ENCODE measurements around the gene TRAF1.

TRAF1 gene

DNA sequence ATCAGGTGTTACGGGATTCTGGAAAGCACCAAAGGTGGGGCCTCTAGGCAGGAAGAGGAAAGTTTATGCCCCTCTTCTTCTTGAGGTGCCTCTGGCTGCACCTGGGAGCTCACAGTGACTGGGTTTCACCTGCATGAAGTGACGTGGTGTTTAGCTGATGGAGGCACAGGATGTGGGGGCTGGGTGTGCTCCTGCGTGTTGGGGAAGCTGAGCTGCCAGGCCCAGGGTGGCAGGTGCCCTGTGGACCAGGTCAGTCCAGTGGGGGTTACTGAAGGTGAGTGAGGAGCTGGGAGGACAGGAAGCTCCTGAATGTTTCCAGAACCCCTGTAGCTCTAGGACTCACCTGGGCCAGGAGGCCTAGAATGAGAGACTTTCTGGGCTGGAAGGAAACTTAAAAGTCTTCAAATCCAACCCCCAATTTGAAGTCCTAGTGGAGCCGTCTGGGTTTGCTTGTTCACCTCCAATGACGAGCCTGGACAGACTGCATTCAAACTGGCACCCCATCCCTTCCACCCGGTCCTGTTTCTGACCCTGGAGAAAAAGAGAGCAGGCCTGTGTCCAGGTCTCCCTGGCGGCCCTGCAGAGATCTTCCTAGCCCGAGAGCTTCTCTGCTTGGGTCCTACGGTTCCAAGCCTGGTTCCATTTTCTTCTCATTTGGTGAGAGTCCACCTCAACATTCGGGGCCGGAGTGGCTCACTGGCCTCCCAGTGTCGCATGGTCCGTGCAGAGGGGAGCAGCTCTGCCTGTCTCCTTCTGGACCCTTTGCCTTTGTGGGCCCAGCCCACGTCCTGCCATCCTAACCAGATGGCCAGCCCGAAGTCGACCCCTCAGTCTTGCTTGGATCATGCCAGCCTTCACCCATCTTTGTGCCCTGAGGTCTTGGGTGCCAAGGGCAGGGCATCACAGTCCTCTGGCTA, 22.3 kb downstream of the TRAF1 start:
- DNase-seq: no peak

DNA sequence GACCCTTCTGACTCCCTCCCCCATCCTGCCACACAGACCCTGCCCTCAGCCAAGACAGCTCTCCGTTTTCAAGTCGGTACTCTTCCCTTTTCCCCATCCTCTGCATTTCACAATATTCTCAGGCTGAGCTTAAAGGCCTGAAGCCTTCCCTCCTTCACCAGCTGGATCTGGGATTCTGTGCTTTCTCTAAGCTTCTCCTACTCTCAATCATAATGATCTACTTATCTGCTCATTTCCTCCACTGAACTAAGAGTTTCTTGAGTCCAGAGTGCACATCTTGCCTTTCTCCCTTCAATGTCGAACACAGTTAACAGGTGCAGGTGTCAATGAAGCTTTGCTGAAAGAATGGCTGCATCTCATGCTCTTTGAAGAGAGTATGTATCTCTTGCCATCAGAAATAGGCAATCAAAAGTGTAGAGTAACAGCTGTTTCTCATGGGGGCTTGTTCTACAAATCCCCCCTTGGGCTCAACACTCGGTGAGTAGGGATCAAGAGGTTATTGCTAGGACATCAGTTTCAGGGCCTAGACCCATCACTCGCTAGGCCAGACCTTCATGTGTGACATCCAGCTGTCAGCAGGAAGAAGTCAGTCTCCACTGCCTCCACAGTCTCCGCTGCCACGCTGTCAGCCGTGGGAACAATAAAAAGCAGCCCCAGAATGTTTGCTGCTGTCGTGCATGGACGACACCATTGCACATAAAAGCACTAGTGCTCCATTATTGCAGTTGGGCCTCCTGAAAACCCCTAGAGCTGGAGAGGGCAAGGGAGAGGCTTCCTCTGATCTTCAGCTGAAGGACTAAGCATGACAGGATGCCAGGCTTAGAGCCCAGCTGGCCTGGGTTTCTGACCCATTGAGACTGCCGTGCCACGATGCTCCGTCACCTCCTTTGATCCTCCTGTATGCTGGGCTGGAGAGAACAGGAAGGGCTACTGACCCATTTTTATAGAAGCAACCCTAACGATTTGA, 23.7 kb downstream of the TRAF1 start:
- DNase-seq: no peak

DNA sequence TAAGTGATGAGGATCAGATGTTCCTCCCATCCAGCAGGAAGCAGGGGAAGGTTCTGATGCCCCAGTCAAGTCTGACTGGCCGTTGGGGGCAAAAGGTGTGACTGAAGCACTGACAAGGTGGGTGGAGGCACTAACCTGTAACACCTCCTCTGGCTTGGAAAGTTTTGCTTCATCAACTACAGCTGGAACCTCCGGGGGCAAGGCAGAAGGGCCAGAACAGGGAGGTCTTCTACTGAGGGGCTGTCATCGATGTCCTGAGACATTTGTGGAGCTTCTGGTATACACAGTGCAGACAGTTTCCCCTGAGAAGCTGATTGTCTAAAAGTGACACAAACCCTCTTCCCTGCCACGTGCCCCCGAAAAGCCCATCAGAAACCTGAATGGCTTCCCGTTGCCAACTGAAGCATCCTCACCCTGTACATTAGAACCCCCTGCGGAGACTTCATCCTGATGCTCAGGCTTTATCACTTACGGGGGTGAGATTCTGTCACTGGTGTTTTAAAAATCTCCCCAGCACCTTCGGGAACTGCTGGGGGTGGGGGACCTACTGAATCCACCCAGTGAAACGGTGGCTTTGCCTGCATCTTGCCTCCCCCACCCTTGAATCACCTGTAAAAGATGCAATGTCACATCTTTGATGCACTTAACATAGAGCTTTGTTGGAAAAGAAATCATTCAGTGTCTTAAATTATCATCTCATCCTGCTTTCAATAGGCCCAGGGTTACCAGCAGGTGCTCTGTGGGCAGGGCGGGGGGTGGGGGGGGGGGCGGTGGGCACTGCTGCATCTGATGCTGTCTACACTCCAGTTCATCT, 24.6 kb downstream of the TRAF1 start:
- no peak for DNase-seq

DNA sequence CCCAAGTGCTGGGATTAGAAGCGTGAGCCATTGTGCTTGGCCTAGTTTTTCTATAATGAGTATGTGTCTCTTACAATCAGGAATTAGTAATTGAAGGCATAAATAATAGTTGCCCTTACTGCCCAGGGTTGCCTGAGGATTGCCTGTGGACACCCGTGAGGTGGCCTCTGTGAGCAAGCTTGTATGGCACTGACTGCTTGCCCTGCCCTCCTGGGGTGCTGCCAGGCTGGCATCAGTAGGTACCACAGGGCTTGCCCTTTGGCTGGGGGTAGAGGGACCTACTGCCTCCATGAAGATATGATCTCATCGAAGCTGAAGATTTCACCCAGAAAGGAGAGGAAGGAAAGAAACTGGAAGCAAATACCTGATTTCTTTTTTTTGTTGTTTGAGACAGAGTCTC, 25.8 kb downstream of the TRAF1 start:
- DNase-seq: no peak

DNA sequence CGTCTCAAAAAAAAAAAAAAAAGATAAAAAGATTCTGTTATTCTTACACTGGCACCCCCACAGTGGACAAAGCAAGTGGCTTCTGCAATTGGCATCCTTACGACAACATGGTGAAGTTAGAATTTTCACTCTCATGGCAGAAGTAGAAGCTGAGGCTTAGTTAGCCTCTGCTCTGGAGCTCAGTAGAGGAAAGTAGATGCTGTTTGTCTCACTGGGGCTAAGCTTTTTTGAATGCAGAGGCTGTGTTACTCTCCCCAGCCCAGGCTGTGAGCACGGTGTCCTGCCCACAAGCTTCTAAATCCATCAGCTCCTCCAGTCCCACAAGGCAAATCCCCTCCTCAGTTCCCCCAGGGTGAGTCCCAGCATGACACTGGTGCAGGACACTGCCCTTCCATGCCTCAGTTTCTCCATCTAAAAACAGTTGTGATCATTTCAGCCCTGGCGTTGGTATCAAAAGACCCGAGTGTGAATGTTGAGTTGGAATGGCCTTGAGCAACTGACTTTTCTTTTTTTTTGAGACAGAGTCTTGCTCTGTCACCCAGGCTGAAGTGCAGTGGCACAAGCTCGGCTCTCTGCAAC, 27.0 kb downstream of the TRAF1 start:
- no peak for DNase-seq

DNA sequence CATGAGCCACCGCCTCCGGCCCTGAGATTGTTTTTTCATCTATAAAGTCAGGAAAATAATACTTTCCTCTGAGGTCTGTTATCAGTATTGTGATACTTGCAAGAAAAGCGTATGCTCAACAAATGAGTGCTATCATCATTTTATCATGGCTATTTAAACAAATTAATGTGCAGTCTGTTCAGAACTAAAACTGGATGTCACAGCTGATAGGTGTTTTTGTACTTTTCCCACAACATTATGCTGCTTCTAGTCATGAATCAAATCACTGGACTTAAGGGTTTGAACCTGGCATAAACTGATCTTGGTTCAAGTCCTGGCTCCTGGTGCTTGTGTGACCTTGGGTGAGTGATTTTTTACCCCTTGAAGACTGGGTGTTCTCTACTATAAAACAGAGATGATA, 28.2 kb downstream of the TRAF1 start:
- DNase-seq: no peak

DNA sequence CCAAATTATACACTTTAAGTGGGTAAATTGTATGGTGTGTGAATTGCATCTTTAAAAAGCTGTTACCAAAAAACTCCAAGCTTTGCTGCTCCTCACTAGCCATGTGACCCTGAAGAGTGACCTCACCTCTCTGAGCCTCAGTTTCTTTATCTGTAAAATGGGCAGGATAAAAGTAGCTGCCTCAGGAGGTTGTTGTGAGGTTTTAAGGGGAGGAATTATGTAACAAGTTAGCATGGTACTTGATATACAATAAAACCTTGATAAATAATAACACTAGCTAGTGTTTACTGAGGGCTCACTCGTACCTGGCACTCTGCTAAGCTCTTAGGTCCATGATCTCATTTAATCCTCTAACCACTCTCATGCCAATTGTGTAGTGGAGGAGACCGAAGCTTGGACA, 30.6 kb downstream of the TRAF1 start:
- no peak for DNase-seq

DNA sequence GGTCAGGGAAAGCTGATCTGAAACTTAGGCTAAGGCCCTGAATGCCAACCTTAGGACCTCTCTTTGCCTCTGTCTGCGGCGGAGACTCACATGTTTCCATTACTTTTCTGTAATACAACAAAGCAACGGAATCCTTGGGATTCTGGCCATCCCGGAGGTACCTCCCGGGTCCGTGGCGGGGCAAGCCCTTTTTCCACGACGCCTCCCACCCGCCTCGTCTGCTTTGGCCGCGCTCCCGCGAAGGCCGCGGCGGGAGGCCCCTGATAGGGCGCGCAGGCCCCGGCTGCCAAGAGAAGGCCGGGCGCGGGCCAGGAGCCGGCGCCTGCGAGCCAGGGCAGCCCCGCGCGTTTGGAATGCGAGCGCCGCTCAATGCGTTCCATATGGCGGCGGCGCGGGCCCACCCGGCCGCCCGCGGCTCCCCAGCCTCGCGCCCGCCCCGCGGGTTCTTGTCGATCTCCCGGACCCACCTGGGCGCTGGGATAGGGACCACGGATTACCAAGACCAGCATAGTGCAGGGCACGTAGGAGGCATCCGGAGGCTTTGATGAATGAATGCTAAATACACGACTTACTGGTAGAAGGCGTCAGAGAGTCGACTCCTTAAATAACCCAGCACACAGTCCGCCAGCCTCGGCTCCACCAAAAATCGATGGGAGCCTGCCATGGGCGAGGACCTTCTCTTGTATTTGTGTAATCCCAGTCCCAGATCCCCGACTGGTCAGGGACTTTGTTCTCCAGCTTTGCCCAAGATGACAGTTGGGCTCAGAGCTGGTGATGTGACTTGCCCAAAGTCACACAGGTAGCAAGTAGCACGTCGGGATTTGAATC, 32.1 kb downstream of the TRAF1 start:
- no peak for DNase-seq

DNA sequence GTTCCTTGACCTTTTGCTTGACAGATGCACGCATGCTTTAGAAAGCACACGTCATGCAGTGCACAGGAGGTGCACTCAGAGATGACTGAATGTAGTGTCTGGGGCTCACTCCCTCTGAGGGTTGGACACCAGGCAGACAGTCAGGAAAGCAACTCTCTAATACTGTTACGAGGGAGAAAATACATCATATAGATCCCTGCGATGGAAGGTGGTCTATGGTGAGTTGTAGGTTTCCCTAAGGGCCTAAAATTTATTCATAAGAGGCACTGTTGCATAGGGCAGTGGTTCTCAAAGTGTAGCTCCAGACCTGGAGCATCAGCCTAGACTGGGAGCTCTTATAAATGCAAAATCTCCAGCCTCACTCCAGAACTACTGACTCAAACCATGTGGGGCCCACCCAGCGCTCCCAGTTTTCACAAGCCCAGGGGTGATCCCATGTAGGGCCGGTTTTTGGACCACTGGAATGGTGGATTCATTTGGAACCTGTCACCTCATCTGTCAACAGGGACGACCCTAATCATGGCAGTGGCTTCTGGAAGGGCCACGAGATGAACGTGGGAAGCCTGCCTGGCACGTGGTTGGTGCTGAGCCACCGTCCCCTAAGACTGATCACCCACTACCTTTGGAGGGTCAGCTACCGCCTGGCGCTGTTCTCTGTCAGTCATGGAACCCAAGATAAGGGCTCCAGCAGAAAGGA, 32.8 kb downstream of the TRAF1 start:
- DNase-seq: no peak

DNA sequence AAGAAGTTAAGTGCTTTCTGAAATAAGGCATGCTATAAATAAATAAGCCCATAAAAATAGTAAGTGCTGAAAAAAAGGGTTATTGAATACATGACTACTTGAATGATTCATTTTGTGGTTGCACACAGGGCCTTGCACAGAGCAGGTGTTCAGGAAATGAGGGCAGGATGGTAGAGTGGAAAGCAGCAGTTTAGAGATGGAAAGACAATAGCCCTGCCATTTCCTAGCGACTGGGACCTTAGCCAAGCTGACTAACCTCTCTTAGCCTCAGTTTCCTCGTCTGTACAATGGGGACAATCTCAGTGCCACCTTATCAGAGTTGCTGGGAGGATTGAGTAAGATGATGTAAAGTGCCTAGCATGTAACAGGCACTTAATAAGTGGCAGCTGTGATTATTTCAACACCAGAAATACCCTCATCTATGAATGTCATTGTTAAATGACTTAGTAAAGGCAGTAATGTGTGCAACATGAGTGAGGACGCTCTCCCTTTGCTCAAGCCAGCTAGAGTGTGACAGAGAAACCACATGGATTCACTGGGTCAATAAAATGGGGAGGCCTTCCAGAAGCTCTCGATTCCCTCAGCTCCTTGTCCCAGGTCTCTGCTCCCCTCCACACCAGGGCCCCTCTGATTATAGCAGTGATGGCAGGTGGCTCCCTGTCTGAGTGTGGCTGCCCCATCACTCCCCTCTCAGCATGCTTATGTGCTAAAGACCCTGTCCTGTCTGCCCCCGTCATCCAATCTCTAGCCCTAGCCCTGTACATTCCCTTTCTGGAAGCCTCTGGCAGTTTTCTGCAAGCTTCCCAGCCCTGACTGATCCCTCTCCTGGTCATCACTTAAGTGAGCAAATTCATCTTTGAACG, 33.6 kb downstream of the TRAF1 start:
- no peak for DNase-seq

DNA sequence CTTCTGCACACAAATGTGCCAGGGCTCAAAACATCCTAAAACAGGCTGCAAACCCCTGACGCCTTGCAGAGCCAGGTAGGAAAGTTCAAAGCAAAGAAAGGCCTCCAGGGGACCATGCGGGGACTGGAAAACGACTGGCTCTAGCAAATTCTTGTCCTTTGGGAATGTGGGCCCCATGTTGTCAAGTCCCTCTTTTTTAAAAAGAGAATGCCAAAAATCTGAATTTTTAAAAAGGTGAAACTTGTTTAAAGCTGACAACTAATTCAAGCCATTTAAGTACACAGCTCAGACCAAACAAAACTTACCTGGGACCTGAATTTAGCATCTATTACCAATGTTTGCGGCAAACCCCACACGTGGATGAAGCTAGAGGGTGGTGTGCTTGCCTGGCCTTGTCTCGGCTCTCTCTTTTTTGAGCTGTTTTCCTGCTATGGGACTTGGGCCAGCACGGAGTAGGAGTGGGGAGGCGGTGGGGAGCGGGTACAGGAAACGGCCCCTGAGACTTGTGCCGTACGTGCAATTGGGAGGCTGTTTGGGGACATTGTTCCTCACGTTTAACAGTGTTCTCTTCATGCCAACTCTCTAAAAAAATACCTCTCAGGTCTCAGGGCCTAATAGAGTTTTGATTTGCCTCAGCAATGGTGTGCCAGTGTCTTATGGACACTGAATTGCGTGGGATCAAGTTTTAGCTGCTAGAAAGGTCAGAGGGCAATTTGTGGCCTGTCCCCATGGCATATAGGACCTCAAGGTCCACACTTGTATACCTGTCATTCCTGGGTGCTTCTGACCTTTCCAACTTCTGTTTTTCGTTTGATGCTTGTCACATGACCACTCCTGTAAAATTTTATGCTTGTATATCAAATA, 34.5 kb downstream of the TRAF1 start:
- no peak for DNase-seq

DNA sequence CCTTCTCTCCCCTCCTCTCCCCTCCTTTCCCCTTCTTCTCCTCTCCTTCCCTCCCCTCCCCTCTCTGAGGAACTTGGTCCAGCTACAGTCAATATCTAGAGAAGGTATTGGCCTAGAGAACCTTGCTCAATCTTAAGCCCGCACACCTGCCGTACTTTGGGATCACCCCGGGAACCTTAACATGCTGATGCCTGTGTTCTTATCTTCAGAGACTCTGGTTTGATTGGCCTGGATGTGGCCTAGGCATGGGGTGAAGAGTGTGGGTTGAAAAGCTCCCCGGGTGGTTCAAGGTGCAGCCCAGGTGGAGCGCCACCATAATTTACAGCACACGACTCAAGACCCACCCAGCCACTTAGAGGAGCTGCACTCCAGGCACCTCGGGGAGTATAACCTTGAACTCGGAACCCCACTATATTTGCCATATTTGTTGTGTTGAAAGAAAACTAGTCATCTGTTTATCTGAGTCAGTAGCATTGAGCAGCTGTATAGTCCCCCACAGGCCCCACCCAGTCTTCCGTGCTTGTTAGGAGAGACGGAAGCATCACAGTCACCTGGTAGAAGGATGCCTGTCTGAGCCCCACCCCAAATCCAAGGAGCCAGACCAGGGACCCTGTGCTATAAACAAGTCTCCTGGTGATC, 35.2 kb downstream of the TRAF1 start:
- DNase-seq: no peak

DNA sequence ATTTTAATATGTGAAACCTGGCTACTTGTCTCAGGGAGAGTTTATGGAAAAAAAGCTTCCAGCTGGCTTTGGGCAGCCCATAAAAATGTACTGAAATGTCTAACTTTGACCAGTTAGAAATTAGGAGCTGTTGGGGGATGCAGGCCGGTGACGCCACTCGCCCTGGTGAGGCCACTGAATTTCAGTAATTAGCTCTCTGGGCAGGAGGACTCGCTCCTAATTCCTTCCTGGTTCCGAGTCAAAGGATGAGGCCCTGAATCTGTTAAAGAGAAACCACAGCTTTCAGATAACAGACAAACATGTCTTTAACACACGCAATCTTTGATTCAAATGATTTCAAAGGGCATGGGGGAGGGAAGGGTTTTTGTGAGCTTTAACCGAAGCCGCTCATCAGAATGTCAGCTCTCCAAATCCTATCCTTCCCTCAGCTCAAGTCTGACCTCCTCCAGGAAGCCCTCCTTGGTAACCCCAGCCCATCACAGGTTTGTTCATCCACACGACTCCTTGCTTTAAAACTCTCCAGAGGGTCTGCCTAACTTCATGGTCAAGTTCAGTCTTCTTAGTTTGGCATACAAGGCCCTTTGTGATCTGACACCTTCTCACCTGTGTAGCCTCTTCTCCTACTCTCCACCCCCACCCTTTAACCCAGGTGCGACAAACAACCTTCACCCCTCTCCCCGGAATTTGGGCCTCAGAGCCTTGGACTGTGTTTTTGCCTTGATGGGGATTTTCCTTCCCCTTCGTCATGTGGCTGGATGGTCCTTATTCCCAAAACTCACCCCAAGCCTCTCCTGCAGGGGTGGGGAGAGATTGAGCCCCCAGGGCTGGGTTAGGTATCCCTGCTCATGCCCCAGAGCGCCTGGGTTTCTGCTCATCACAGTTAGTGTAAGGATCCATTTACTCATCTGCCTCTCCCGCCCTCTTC, 36.0 kb downstream of the TRAF1 start:
- DNase-seq: no peak

DNA sequence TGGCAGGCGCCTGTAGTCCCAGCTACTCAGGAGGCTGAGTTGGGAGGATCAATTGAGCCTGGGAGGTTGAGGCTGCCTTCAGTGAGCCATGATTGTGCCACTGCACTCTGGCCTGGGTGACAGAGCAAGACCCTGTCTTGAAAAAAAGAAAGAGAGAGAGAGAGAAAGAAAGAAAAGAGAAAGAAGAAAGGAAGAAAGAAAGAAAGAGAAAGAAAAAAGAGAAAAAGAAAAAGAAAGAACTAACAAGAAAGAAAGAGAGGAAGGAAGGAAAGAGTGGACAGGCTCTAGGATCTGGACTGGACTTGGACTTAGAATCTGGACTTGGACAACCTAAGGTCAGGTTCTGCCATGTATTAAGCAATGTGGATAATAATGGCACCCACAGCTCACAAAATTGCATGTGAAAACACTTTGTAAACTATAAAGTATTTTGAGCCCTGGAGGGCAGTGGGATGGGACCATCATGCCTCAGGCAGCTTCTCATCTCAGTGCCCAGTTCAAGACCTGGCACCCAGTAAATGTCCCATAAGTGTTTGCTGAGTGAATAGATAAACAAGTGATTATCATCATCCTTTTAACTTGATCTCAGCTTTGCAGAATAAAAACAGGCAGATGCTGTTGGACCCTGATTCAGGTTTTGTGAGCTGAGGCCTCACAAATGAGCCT, 36.9 kb downstream of the TRAF1 start:
- DNase-seq: no peak

DNA sequence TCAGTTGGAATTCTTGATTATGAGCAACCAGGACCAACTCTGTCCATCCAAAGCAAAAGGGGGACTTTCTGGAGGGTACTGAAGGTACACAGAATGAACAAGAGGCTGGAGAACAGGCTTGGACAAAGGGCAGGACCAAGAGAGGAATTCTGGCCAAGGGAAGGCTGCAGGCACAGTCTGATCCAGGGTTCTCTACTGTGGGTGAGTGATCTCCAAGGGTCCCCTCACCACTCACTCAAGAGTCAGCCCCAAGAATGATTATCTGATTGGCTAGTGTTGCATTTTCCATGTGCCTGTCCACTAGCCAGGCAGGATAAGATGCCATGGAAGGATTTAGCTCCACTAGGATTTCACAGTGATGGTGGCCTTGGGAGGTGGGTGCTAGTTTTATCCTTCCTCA, 38.0 kb downstream of the TRAF1 start:
- no peak for DNase-seq

DNA sequence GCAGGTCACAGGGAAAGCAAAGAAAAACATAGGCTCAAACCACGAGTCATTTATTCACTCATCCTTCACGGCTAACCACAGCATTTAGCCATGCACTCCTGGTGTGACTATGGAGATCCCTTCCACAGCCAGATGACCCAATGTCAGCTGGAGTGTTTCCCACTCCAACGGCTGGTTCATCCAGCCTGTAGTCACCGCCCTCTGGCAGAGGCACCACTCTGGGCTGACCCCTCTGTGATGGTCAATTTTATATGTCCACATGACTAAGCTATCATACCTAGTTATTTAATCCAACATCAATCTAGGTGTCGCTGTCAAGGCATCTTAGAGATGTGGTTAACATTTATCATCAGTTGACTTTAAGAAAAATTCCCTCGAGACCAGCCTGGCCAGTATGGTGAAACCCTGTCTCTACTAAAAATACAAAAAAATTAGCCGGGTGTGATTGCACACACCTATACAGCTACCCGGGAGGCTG, 40.1 kb downstream of the TRAF1 start:
- DNase-seq: no peak

DNA sequence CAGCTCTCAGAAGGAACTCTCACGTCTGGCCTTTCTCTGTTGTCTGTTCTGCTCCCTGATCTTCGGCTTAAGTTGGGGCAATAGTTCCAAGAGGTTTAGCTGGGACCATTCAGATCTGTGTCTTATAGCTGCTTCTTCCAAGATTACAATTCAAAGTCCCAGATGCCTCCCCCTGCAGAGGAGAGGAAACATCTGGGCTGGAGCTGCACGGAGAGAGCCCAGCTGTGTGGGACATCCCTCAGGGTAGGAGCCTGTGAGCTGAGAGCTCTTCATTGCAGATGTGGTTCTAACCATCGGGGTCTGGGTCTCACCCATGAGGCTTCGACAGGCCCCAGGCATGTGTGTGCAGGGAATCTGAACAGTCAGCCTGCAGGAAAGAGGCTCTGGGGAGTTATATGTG, 40.6 kb downstream of the TRAF1 start:
- no peak for DNase-seq

Measured in NCI-H2171 (cell line).